T-helper 9 cell (primary cell): ENCODE measurements around the gene CIB4.

Source experiments
- DNase-seq: peaks from one replicate; pipeline ENCODE4 v3.0.0-alpha.2; 2020

Gene CIB4

DNA sequence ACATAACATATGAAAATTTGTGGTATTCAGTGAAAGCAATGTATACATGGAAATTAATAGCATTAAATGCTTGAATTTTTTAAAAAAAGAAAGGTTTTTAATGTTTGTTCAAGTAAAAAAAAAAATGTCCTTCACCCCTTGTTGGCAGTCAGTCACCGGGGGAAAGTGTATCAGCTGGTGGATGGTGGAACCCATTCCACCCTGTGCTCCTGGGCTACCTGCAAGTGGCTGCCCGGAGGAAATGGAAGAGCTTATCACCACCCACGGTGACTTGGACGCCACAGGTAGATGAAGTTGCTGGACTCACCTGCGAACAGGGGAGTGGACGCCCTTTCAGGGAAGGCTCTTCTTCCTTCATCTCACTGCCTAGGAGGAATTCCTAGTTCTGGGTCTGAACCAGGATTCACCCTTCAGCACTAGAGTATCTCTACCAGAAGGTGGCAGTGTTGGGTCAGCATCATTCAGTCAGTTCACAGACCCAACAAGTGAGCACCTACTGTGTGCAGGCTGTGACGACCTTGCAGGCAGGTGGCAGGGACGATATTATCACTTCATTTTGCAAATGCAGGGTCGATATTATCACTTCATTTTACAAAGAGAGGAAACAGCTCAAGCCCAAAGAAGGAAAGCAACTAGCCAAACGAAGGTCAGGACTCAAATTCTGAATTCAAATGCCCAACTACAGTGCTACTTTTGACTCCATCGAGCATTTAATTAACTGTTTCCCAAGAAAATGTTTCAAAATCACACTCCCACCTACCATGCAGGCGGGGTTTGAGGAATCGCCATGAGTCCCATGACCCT is 35.8 kb downstream of the CIB4 start:
- no peak for DNase-seq

GRCh38 chr2:26602575-26602974 is 38.6 kb downstream of the CIB4 start:
- no peak for DNase-seq

DNA sequence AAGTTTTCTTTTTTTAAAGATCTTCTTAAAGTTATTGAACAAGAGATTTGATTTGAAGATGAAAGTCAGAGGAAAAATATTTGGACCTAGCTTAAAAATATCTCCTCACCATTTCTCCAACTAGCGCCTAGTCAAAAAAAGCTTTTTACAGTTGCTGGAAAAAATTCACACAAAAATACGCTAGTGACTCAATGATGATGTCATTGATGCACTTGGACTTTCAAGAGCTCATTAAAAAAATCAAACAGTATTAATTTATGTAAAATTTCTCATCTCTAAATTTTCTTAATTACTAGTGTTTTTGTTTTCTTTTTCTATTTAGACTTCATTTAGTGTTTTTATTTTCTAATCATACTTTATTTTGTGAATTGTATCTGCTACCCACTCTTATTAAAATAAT is 41.8 kb downstream of the CIB4 start:
- DNase-seq: no peak

DNA sequence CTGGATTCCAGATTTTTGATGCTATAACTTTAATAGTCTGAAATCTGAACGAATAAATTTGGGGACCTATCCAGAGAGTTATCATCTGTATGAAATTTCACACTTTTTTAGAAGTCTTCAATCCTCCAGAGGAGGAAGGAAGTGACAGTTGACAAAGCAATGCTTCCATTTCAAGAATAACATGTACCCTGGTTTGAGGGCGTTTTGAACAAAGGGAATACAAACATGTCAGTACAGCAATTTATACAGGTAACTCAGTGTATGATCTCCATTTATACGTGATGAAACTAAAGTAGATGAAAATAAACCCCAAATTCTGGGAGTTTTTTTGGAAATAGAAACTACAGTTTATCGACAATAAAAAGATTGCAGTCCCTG is 42.2 kb downstream of the CIB4 start:
- DNase-seq: no peak

DNA sequence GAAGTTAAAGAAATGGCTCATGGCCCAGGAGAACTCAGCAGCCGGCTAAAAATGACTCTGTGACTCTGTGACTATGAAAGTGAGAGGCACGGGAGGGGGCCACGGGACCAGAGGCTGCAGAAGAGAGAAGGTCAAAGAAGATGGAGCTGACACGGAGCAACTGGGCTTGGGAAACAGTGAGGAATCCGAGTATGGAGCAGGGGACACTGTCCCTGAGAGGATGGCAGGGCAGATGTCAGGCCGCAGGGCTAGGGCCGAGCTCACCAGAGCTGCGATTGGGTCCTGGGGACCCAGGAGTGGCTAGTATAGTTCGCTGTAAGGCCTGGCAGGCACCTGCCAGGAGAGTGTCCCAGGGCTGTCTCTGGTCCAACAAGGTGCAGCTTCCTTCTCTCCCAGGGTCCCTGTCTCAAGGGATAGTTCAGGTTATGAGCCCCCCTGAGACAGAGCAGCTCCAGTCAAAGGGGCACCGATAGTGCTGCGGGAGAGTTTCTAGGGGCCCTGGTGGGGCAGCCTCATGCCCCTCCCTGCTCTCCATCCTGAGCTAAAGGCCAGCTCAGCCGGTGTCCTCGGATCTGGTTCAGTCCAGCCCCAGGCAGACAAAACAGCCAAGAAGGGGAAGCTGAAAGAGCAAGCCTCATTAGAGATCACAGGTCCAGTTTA is 42.7 kb downstream of the CIB4 start:
- no peak for DNase-seq

DNA sequence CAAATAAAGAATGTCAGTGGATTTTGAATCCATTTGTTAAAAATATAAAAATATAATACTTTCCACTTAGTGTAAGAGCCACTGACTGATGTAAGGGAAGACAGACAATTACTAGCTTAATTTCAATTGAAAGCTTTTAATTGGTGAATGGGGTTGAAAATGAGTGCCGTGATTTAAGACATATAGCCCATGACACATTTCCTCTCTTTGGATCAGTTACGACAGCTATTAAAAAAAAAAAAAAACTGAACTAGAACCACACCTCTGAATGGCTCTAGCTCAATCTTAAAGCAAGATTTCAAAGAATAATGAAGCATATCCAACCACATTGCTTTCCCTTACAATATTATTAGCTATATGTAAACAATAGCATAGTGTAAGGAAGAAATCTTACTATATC is 44.0 kb downstream of the CIB4 start:
- no peak for DNase-seq

DNA sequence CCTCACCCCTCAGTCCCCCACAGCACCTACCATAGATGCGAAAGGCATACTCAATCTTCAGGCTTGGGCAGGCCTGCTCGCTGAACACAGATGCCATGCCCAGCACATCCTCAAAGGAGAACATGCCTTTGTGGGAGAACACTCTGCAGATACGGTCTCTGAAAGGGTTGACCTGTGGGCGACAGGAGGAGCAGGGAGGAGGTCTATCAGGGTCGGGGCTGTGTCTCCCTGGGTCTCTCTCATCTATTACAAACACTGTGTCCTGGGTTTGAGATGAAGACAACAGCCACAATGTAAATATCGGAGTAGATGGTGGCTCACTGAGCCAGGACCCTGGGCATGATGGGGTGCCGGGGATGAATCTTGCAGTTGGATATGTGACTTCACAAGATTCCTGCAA is 46.0 kb downstream of the CIB4 start:
- DNase-seq: no peak

GRCh38 chr2:26591619-26592505 is 49.3 kb downstream of the CIB4 start:
- no peak for DNase-seq

- no peak for DNase-seq
These were observed 50.1 kb downstream of the CIB4 start for GRCh38 chr2:26590980-26591618.

- no peak for DNase-seq
These were observed 50.7 kb downstream of the CIB4 start for GRCh38 chr2:26590508-26590907.

DNA sequence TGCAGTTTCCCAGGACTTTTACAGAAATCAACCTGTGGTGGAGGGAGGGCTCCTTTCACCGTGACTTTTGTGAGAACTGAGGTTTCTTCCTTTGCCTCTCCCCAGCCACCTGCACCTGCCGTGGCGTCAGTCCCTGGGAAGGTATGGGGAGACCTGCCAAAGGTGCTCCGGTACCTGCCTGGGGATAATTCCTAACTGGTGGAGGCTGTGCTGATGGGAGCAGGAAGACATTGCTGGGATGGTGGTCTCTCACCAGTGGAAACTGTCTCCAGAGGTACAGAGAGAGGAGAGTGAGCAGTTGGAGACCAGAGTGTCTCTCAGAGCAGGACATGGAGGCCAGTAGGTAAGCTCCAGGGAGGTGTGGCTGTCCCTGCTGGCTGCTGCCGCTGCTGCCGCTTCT is 52.6 kb downstream of the CIB4 start:
- no peak for DNase-seq

DNA sequence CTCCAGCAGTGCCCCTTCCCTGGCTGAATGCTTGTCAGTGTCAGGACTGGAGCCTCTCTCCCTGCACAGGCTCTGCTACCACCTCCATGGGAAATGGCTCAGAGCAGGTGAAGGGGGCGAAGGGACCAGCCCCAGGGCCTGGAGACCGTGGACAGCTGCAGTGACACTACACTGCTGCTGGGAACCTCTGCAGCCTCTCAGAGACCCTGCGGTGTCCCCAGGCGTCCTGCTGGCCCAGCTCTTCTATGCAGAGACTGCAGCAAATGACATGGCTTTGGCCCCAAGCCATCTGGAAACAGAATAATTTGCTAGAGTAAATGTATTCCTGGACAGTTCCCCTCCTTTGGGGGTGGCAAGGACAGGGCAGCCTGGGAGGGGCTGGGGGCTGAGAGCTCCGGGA is 53.2 kb downstream of the CIB4 start:
- DNase-seq: no peak

DNA sequence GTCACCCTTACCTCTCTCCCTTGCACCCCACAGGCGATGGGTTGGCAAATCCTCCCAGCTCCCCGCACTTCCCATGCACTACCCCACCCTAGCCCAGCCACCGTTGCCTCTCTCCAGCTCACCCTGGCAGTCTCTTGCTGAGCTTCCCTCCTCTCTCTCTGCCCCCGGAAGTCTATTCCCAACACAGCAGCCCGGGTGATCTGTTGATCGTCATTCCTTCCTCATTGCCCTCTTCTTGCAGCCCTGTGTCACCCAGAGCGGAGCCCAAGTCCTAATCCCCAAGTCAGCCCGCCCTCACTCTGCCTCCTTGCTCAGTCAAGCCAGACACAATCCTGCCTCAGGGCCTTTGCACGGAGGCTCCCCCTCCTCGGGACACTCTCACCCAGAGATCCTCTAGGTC is 55.2 kb downstream of the CIB4 start:
- no peak for DNase-seq

DNA sequence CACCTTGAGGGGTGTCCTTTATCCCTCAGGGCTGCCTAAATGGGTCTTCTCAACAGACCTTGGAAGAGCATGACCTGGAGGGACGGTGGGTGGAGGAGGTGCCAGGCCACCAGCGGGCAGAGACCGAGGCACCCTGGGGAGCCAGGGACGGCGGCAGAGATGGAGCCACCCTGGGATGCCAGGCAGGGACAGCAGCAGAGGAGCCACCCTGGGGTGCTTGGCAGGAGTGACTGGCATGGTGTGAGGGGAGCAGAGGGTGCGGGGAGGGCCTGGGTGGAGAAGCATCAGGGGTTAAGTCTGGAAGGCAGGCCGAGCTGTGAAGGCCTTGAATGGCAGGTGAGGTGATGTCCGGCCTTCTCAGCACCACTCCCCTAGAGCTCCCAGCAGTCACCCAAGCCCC is 56.1 kb downstream of the CIB4 start:
- DNase-seq: no peak

DNA sequence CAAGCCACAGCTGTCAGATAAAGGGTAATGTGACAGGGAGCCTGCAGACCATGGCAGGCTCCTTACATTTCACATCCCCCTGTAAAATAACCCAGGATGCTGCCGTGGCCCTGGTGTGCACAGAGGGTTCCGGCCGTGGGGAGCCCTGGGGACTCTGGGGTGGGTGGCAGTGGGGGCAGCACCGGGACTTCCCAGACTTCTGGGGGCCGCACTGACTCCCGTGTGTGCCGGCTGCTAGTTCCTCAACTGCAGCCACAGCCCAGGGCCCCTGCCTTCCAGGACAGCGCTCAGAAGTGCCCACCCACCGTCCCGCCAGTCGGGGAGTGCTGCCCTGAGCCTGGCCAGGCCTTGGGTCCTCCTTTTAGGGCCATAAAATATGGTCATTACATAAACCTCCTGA is 56.5 kb downstream of the CIB4 start:
- DNase-seq: no peak

DNA sequence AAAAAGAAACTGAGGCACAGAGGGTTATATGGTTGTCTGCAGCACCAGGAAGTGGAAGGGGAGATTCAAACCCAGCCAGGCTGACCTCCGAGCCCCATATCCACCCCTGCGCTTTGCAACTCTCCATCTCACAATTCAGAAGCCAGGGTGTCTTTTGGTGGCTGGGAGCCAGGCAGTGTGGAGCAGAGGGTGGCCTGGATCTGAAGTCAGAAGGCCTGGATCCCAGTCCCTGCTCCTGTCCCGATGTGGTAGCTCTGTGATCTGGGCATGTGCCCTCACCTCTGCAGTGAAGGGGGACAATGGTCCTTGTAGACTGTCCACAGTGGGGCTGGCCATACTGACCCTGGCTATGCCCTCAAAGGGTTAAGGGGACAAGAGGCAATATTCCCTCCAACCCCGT is 57.0 kb downstream of the CIB4 start:
- no peak for DNase-seq

GRCh38 chr2:26583381-26583911 is 57.7 kb downstream of the CIB4 start:
- DNase-seq: no peak

GRCh38 chr2:26582890-26583289 is 58.3 kb downstream of the CIB4 start:
- DNase-seq: no peak

GRCh38 chr2:26581991-26582842 is 58.9 kb downstream of the CIB4 start:
- no peak for DNase-seq

GRCh38 chr2:26581266-26581990 is 59.7 kb downstream of the CIB4 start:
- no peak for DNase-seq

- DNase-seq: no peak
These were observed 60.4 kb downstream of the CIB4 start for GRCh38 chr2:26580751-26581150.
